ENCODE data around the gene NANOS2.

NANOS2 gene

GRCh38 chr19:45952341-45952685, 37.7 kb upstream of the NANOS2 start:
- Histone ChIP-seq H3K9me3 (no peaks in the 10 kb centered on the region), H3K27me3 (peaks cover 53% of the 10 kb centered on the region), H3K4me3 (ENCODE audit: low read depth in 1 of 2, low read length in 1 of 2) (no peak overlapping the region), H3K36me3 (no peaks in the 10 kb centered on the region), H3K4me1 (ENCODE audit: control insufficient read depth in 1 of 2, insufficient read depth in 1 of 2, low read depth in 1 of 2, low read length in 1 of 2) (peaks cover 5 to 6% of the 10 kb centered on the region in 2 experiments), H3K27ac (no peak overlapping the region)
- no peak for TF ChIP-seq CTCF (IDR thresholded peaks at IDR 0.05)

GRCh38 chr19:45947926-45948325, 33.3 kb upstream of the NANOS2 start:
- Histone ChIP-seq H3K9me3 (no peaks in the 10 kb centered on the region), H3K36me3 (no peaks in the 10 kb centered on the region), H3K4me1 (ENCODE audit: control insufficient read depth in 1 of 2, insufficient read depth in 1 of 2, low read depth in 1 of 2, low read length in 1 of 2) (peaks cover 1 to 2% of the 10 kb centered on the region in 2 experiments), H3K27me3 (peaks cover 42% of the 10 kb centered on the region), H3K27ac (no peak overlapping the region), H3K4me3 (ENCODE audit: low read depth in 1 of 2, low read length in 1 of 2) (no peak overlapping the region)
- no peak for TF ChIP-seq CTCF (IDR thresholded peaks at IDR 0.05)

- Histone ChIP-seq H3K4me1 (ENCODE audit: control insufficient read depth in 1 of 2, insufficient read depth in 1 of 2, low read depth in 1 of 2, low read length in 1 of 2) (no peaks in the 10 kb centered on the region), H3K27me3 (peaks cover 96% of the 10 kb centered on the region), H3K27ac (no peak overlapping the region), H3K4me3 (ENCODE audit: low read depth in 1 of 2, low read length in 1 of 2) (no peak overlapping the region), H3K36me3 (no peaks in the 10 kb centered on the region), H3K9me3 (peaks cover 7% of the 10 kb centered on the region)
- no peak for TF ChIP-seq CTCF (IDR thresholded peaks at IDR 0.05)
These were observed 25.9 kb upstream of the NANOS2 start for GRCh38 chr19:45940515-45940805.

- H3K4me3 ChIP-seq (ENCODE audit: low read depth in 1 of 2, low read length in 1 of 2) = no peak overlapping the region
- TF ChIP-seq CTCF (IDR thresholded peaks at IDR 0.05) = no peak
- H3K4me1 ChIP-seq (ENCODE audit: control insufficient read depth in 1 of 2, insufficient read depth in 1 of 2, low read depth in 1 of 2, low read length in 1 of 2) = no peaks in the 10 kb centered on the region
- no peak overlapping the region for H3K27ac ChIP-seq
- peaks cover 100% of the 10 kb centered on the region for H3K27me3 ChIP-seq
- H3K9me3 ChIP-seq = peaks cover 7% of the 10 kb centered on the region
- H3K36me3 ChIP-seq = no peaks in the 10 kb centered on the region
These were observed 25.4 kb upstream of the NANOS2 start for GRCh38 chr19:45939792-45940514.

GRCh38 chr19:45938733-45939319, 24.2 kb upstream of the NANOS2 start:
- TF ChIP-seq CTCF (IDR thresholded peaks at IDR 0.05) = no peak
- Histone ChIP-seq H3K4me1 (ENCODE audit: control insufficient read depth in 1 of 2, insufficient read depth in 1 of 2, low read depth in 1 of 2, low read length in 1 of 2) (no peaks in the 10 kb centered on the region), H3K9me3 (peaks cover 7% of the 10 kb centered on the region), H3K27me3 (peaks cover 100% of the 10 kb centered on the region), H3K4me3 (ENCODE audit: low read depth in 1 of 2, low read length in 1 of 2) (no peak overlapping the region), H3K27ac (no peak overlapping the region), H3K36me3 (no peaks in the 10 kb centered on the region)
